HG02885 (cell line): ENCODE data around the gene PRCC.
A peak's percentile ranks its signal among the peaks of the same experiment; 100 is the strongest.
"Not testable (repeated sequence)": the region's sequence is repeated elsewhere in the genome, so short reads cannot be mapped to it uniquely, and the experiment has no call there.

Experiments
- ATAC-seq: cut with Tn5 transposase; IDR thresholded peaks from one replicate; pipeline ENCODE4 v1.9.1; 2021; ENCODE audit warnings: mild to moderate bottlenecking; ENCODE audit not compliant: unreplicated experiment, poor library complexity

PRCC gene

GRCh38 chr1:156756355-156756754 lies 11.0 kb upstream of the PRCC start:
- no peak for ATAC-seq

GRCh38 chr1:156757572-156758253 lies 9.6 kb upstream of the PRCC start:
- ATAC-seq = not testable (repeated sequence)

- no peak for ATAC-seq
Observed at GRCh38 chr1:156760092-156760795, 7.1 kb upstream of the PRCC start.

GRCh38 chr1:156760796-156761104 lies 6.6 kb upstream of the PRCC start:
- no peak for ATAC-seq

GRCh38 chr1:156765136-156765535 lies 2.2 kb upstream of the PRCC start:
- ATAC-seq = not testable (repeated sequence)

GRCh38 chr1:156765666-156766065 lies 1.7 kb upstream of the PRCC start:
- ATAC-seq = no peak

- peak; percentile 3 for ATAC-seq
Observed at GRCh38 chr1:156766298-156767100, 836 bp upstream of the PRCC start.

GRCh38 chr1:156767879-156768604 lies 707 bp downstream of the PRCC start:
- peak; percentile 14 for ATAC-seq

- no peak for ATAC-seq
Observed at GRCh38 chr1:156768610-156769295, 1.4 kb downstream of the PRCC start.

GRCh38 chr1:156772222-156772621 lies 4.9 kb downstream of the PRCC start:
- ATAC-seq = no peak

GRCh38 chr1:156772728-156773497 lies 5.6 kb downstream of the PRCC start:
- no peak for ATAC-seq

- ATAC-seq = no peak
Observed at GRCh38 chr1:156773607-156774006, 6.3 kb downstream of the PRCC start.

- no peak for ATAC-seq
Observed at GRCh38 chr1:156775799-156776198, 8.5 kb downstream of the PRCC start.

GRCh38 chr1:156776942-156777341 lies 9.6 kb downstream of the PRCC start:
- ATAC-seq = no peak

- ATAC-seq = no peak
Observed at GRCh38 chr1:156777573-156777972, 10.2 kb downstream of the PRCC start.

- ATAC-seq = no peak
Observed at GRCh38 chr1:156781585-156782186, 14.4 kb downstream of the PRCC start.

- no peak for ATAC-seq
Observed at GRCh38 chr1:156785458-156785857, 18.1 kb downstream of the PRCC start.

GRCh38 chr1:156786640-156787039 lies 19.3 kb downstream of the PRCC start:
- ATAC-seq = no peak

GRCh38 chr1:156788136-156788535 lies 20.8 kb downstream of the PRCC start:
- no peak for ATAC-seq
